ENCODE results near the gene PPP2R2C. TPM values are rescaled to one million over a fixed set of nuclear protein-coding genes. Genes with fewer than 3 reads are reported as not detected.

The PPP2R2C gene
- total and polyA plus RNA-seq, 2 experiments from 2014 or later = not detected

GRCh38 chr4:6466756-6467381 is 5.5 kb downstream of the PPP2R2C start:
- H3K4me1 ChIP-seq (ENCODE audit: insufficient read depth) = no peaks in the 10 kb centered on the region
- H2AFZ ChIP-seq = no peak overlapping the region
- no peaks in the 10 kb centered on the region for H3K9me3 ChIP-seq (ENCODE audit: low read depth)
- H3K27ac ChIP-seq = no peak overlapping the region
- H3K79me2 ChIP-seq (ENCODE audit: insufficient read depth) = no peaks in the 10 kb centered on the region
- no peak for DNase-seq
- H3K4me2 ChIP-seq (ENCODE audit: unreplicated experiment) = no peak overlapping the region
- H3F3A ChIP-seq (ENCODE audit: insufficient read depth) = no peaks in the 10 kb centered on the region
- H3K9me2 ChIP-seq (ENCODE audit: insufficient read depth) = no peaks in the 10 kb centered on the region
- WGBS, 2 experiments (ENCODE audit: low coverage in 1 of 2, low lambda C conversion rate in 2 of 2, missing lambda C conversion rate in 2 of 2) = 44 to 46% methylated on average over 9 of the region's 9 CpGs
- H3K9ac ChIP-seq = no peak overlapping the region
- H3K36me3 ChIP-seq (ENCODE audit: low read depth) = no peaks in the 10 kb centered on the region
- peaks cover 36% of the 10 kb centered on the region for H3K27me3 ChIP-seq (replicated peaks; ENCODE audit: insufficient read depth)
- no peaks in the 10 kb centered on the region for H4K20me1 ChIP-seq (ENCODE audit: insufficient read depth)
- TF ChIP-seq EZH2 (IDR thresholded peaks at IDR 0.05; ENCODE audit: insufficient read depth, poor library complexity, severe bottlenecking) (no peak), EZH2phosphoT487 (IDR thresholded peaks at IDR 0.05; ENCODE audit: insufficient read depth, low read depth) (no peak)
- in situ Hi-C loops (cut with MboI) = no loop called here
- no peak overlapping the region for H3K4me3 ChIP-seq

- H3K9me3 ChIP-seq (ENCODE audit: low read depth) = no peaks in the 10 kb centered on the region
- H3K4me3 ChIP-seq = no peak overlapping the region
- peaks cover 29% of the 10 kb centered on the region for H3K27me3 ChIP-seq (replicated peaks; ENCODE audit: insufficient read depth)
- TF ChIP-seq EZH2phosphoT487 (IDR thresholded peaks at IDR 0.05; ENCODE audit: insufficient read depth, low read depth) (no peak), EZH2 (IDR thresholded peaks at IDR 0.05; ENCODE audit: insufficient read depth, poor library complexity, severe bottlenecking) (no peak)
- H3K36me3 ChIP-seq (ENCODE audit: low read depth) = no peaks in the 10 kb centered on the region
- H3K9me2 ChIP-seq (ENCODE audit: insufficient read depth) = no peaks in the 10 kb centered on the region
- in situ Hi-C loops (cut with MboI) = no loop called here
- no peaks in the 10 kb centered on the region for H3K79me2 ChIP-seq (ENCODE audit: insufficient read depth)
- H3K27ac ChIP-seq = no peak overlapping the region
- no peak for DNase-seq
- no peak overlapping the region for H2AFZ ChIP-seq
- no peak overlapping the region for H3K9ac ChIP-seq
- 55 to 62% methylated on average over 11 of the region's 11 CpGs for WGBS, 2 experiments (ENCODE audit: low coverage in 1 of 2, low lambda C conversion rate in 2 of 2, missing lambda C conversion rate in 2 of 2)
- no peaks in the 10 kb centered on the region for H3K4me1 ChIP-seq (ENCODE audit: insufficient read depth)
- H3F3A ChIP-seq (ENCODE audit: insufficient read depth) = no peaks in the 10 kb centered on the region
- no peak overlapping the region for H3K4me2 ChIP-seq (ENCODE audit: unreplicated experiment)
- H4K20me1 ChIP-seq (ENCODE audit: insufficient read depth) = no peaks in the 10 kb centered on the region
These were observed 6.5 kb downstream of the PPP2R2C start for GRCh38 chr4:6465955-6466354.

- H3K36me3 ChIP-seq (ENCODE audit: low read depth) = no peaks in the 10 kb centered on the region
- H3K79me2 ChIP-seq (ENCODE audit: insufficient read depth) = no peaks in the 10 kb centered on the region
- no peak overlapping the region for H3K27ac ChIP-seq
- no peak overlapping the region for H2AFZ ChIP-seq
- H3K9ac ChIP-seq = no peak overlapping the region
- H3K4me3 ChIP-seq = no peak overlapping the region
- no peaks in the 10 kb centered on the region for H3K4me1 ChIP-seq (ENCODE audit: insufficient read depth)
- no peaks in the 10 kb centered on the region for H3K9me3 ChIP-seq (ENCODE audit: low read depth)
- no peaks in the 10 kb centered on the region for H3K9me2 ChIP-seq (ENCODE audit: insufficient read depth)
- H3F3A ChIP-seq (ENCODE audit: insufficient read depth) = no peaks in the 10 kb centered on the region
- DNase-seq = no peak
- in situ Hi-C loops (cut with MboI) = no loop called here
- H4K20me1 ChIP-seq (ENCODE audit: insufficient read depth) = no peaks in the 10 kb centered on the region
- no peak overlapping the region for H3K4me2 ChIP-seq (ENCODE audit: unreplicated experiment)
- WGBS, 2 experiments (ENCODE audit: low coverage in 1 of 2, low lambda C conversion rate in 2 of 2, missing lambda C conversion rate in 2 of 2) = 44 to 47% methylated on average over 7 of the region's 7 CpGs
- no peak for TF ChIP-seq EZH2 (IDR thresholded peaks at IDR 0.05; ENCODE audit: insufficient read depth, poor library complexity, severe bottlenecking)
- H3K27me3 ChIP-seq (replicated peaks; ENCODE audit: insufficient read depth) = peaks cover 25% of the 10 kb centered on the region
These were observed 7.4 kb downstream of the PPP2R2C start for GRCh38 chr4:6464842-6465588.

- H3K27ac ChIP-seq = no peak overlapping the region
- no peaks in the 10 kb centered on the region for H3F3A ChIP-seq (ENCODE audit: insufficient read depth)
- no peak overlapping the region for H3K4me2 ChIP-seq (ENCODE audit: unreplicated experiment)
- H3K27me3 ChIP-seq (replicated peaks; ENCODE audit: insufficient read depth) = peaks cover 17% of the 10 kb centered on the region
- TF ChIP-seq EZH2phosphoT487 (IDR thresholded peaks at IDR 0.05; ENCODE audit: insufficient read depth, low read depth) = no peak
- in situ Hi-C loops (cut with MboI) = no loop called here
- H3K4me3 ChIP-seq = no peak overlapping the region
- H3K9me3 ChIP-seq (ENCODE audit: low read depth) = no peaks in the 10 kb centered on the region
- H3K36me3 ChIP-seq (ENCODE audit: low read depth) = no peaks in the 10 kb centered on the region
- no peak for DNase-seq
- no peak overlapping the region for H3K9ac ChIP-seq
- no peak overlapping the region for H2AFZ ChIP-seq
- no peaks in the 10 kb centered on the region for H4K20me1 ChIP-seq (ENCODE audit: insufficient read depth)
- no peaks in the 10 kb centered on the region for H3K79me2 ChIP-seq (ENCODE audit: insufficient read depth)
- no peaks in the 10 kb centered on the region for H3K9me2 ChIP-seq (ENCODE audit: insufficient read depth)
- no peaks in the 10 kb centered on the region for H3K4me1 ChIP-seq (ENCODE audit: insufficient read depth)
- WGBS, 2 experiments (ENCODE audit: low coverage in 1 of 2, low lambda C conversion rate in 2 of 2, missing lambda C conversion rate in 2 of 2) = 44 to 58% methylated on average over 10 to 11 of the region's 11 CpGs
These were observed 8.8 kb downstream of the PPP2R2C start for GRCh38 chr4:6463311-6464289.
